GM18511 (cell line): Measurements from ENCODE around the gene ADAMTS9.

ENCODE experiments used
- ATAC-seq: cut with Tn5 transposase; IDR thresholded peaks from one replicate; pipeline ENCODE4 v1.9.1; 2021; ENCODE audit warnings: mild to moderate bottlenecking, moderate library complexity; ENCODE audit not compliant: unreplicated experiment

The ADAMTS9 gene

GRCh38 chr3:64687086-64687780 is 567 bp downstream of the ADAMTS9 start:
- ATAC-seq, result no peak

- peak; percentile 62 for ATAC-seq
These were observed 1.3 kb downstream of the ADAMTS9 start for GRCh38 chr3:64686446-64686908.

GRCh38 chr3:64685800-64686445 is 1.9 kb downstream of the ADAMTS9 start:
- peak; percentile 63 for ATAC-seq

- peak; percentile 10 for ATAC-seq
These were observed 2.4 kb downstream of the ADAMTS9 start for GRCh38 chr3:64685331-64685799.

- ATAC-seq, result no peak
These were observed 3.0 kb downstream of the ADAMTS9 start for GRCh38 chr3:64684715-64685261.

- ATAC-seq, result no peak
These were observed 6.0 kb downstream of the ADAMTS9 start for GRCh38 chr3:64681827-64682226.

GRCh38 chr3:64681015-64681414 is 6.8 kb downstream of the ADAMTS9 start:
- no peak for ATAC-seq

GRCh38 chr3:64680334-64680733 is 7.5 kb downstream of the ADAMTS9 start:
- ATAC-seq, result no peak

GRCh38 chr3:64677961-64678716 is 9.7 kb downstream of the ADAMTS9 start:
- ATAC-seq, result no peak

GRCh38 chr3:64676831-64677230 is 11.0 kb downstream of the ADAMTS9 start:
- ATAC-seq, result no peak

GRCh38 chr3:64675687-64676247 is 12.0 kb downstream of the ADAMTS9 start:
- no peak for ATAC-seq

GRCh38 chr3:64674591-64675076 is 13.2 kb downstream of the ADAMTS9 start:
- no peak for ATAC-seq

- ATAC-seq, result no peak
These were observed 14.6 kb downstream of the ADAMTS9 start for GRCh38 chr3:64673159-64673715.

GRCh38 chr3:64668582-64669510 is 19.0 kb downstream of the ADAMTS9 start:
- ATAC-seq, result no peak

GRCh38 chr3:64667887-64668581 is 19.8 kb downstream of the ADAMTS9 start:
- ATAC-seq, result no peak

- ATAC-seq, result no peak
These were observed 20.7 kb downstream of the ADAMTS9 start for GRCh38 chr3:64667138-64667537.

GRCh38 chr3:64666171-64666588 is 21.6 kb downstream of the ADAMTS9 start:
- ATAC-seq, result no peak

- no peak for ATAC-seq
These were observed 23.4 kb downstream of the ADAMTS9 start for GRCh38 chr3:64664397-64664796.

GRCh38 chr3:64659617-64659978 is 28.2 kb downstream of the ADAMTS9 start:
- no peak for ATAC-seq
